HG02763 (cell line): ENCODE data around the gene RAB28.

Experiments
- ATAC-seq: cut with Tn5 transposase; IDR thresholded peaks from one replicate; pipeline ENCODE4 v1.9.1; 2021; ENCODE audit warnings: mild to moderate bottlenecking, moderate library complexity; ENCODE audit not compliant: unreplicated experiment

RAB28 gene

DNA sequence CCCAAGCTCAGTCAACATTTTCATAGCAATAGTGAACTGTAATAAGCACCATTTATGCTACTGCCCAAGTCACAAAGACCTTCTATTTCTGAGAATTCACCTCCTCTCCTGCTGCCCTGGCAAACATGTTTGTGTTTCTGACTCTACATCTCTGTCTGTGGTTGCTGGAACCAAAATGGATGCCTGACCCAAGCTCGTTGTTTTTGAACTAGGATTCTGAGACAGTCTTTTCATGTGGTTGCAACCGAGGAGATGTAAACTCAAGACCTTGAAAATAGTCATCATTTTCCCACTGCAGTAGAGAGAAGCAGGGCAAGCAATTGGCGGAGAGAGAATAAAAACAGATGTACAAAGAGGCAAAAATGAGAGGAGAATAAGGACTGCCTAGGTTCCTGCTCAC is 160.2 kb downstream of the RAB28 start:
- ATAC-seq = no peak

DNA sequence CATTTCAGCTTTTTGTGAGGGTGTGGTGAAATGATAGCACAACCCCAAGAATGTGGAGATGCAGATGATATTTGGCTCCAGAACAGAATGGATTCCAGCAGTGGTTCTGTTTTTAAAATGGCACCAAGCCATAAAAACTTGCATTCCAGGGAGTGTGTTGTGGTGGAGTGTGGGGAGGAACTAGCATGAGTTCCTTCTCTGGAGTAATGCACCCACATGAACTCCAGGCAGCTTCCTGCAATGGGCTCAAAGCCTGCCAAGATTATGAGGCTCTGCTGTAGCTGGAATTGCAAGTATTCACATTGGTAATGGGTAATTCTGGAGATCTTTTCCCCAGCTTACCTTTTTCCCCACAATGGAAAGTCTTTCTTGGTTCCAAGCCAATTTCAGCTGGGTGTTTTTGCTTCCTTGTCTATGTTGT is 161.4 kb downstream of the RAB28 start:
- no peak for ATAC-seq
